Tibial nerve (tissue), 3 donors: ENCODE data around the gene C1QL4.
"Not testable (repeated sequence)": the region's sequence is repeated elsewhere in the genome, so short reads cannot be mapped to it uniquely, and the experiment has no call there.

Experiments used
- CTCF ChIP-seq, 5 experiments: fragments of 200-600 bp in 3 of 5; fragments of 450-650 bp in 2 of 5; sonication (generic) in 3 of 5; IDR thresholded peaks; one replicate each; pipeline ENCODE4 v1.5.1; 2016 to 2019; ENCODE audit warnings: antibody characterized with exemption in 5 of 5, mild to moderate bottlenecking in 3 of 5, moderate library complexity in 2 of 5
- POLR2A ChIP-seq, 2 donors: fragments of 450-650 bp; IDR thresholded peaks; one replicate each; pipeline ENCODE4 v1.6.1; 2017; ENCODE audit warnings: antibody characterized with exemption in 2 of 2, mild to moderate bottlenecking in 2 of 2, moderate library complexity in 2 of 2

DNA sequence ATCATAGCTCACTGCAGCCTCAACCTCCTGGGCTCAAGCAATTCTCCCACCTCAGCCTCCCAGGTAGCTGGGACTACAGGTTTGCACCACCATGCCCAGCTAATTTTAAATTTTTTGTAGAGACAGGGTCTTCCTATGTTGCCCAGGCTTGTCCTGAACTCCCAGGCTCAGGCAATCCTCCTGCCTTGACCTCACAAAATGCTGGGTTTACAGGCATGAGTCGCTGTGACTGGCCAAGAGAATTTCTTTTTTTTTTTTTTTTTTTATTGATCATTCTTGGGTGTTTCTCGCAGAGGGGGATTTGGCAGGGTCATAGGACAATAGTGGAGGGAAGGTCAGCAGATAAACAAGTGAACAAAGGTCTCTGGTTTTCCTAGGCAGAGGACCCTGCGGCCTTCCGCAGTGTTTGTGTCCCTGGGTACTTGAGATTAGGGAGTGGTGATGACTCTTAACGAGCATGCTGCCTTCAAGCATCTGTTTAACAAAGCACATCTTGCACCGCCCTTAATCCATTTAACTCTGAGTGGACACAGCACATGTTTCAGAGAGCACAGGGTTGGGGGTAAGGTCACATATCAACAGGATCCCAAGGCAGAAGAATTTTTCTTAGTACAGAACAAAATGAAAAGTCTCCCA, 54.1 kb downstream of the C1QL4 start:
- not testable (repeated sequence) for TF ChIP-seq CTCF, POLR2A (IDR thresholded peaks at IDR 0.05)
